BJ (cell line): ENCODE data around the gene PATJ. TPM values are rescaled to one million over a fixed set of nuclear protein-coding genes. Genes with fewer than 3 reads are reported as not detected.
"Not testable (repeated sequence)": the region's sequence is repeated elsewhere in the genome, so short reads cannot be mapped to it uniquely, and the experiment has no call there.

ENCODE experiments used
- CTCF ChIA-PET: fragments of 350-600 bp; formaldehyde crosslinking; extraction: SDS; loops from one replicate; lab custom pipeline; 2021; ENCODE audit warnings: antibody characterized with exemption, inconsistent platforms; lab: Yijun Ruan, JAX
- POLR2A ChIA-PET: fragments of 300-600 bp; sonication (Branson Sonifier 250); formaldehyde crosslinking; extraction: SDS; loops from one replicate; lab custom pipeline; 2021; ENCODE audit warnings: antibody characterized with exemption; lab: Charles Lee
- DNase-seq: peaks from one replicate; pipeline ENCODE4 v3.0.0-alpha.2; 2011; ENCODE audit warnings: low read depth
- H3K27me3 ChIP-seq: 2 replicates; pipeline ENCODE4 v1.6.0; 2011; ENCODE audit warnings: low read length; ENCODE audit not compliant: control insufficient read depth, insufficient read depth
- H3K36me3 ChIP-seq: 2 replicates; pipeline ENCODE4 v1.5.1; 2011; ENCODE audit warnings: low read length; ENCODE audit not compliant: control insufficient read depth, insufficient read depth
- H3K4me3 ChIP-seq: 2 replicates; pipeline ENCODE4 v1.5.1; 2011; ENCODE audit warnings: low read depth, mild to moderate bottlenecking, control low read depth, low read length
- CTCF ChIP-seq: IDR thresholded peaks from 2 replicates; pipeline ENCODE4 v1.5.1; 2011; ENCODE audit warnings: low read depth, mild to moderate bottlenecking, control low read depth, inconsistent platforms, low read length, moderate library complexity; ENCODE audit not compliant: insufficient read depth
- polyA plus RNA-seq: library from polyadenylated mRNA; depleted of rRNA; stranded (reverse); fragments of >200 nt; gene quantifications from 2 replicates; pipeline ENCODE4 v1.2.3, GENCODE V29; 2011

Gene PATJ
- polyA plus RNA-seq, 1 experiment = 3.0 TPM

- POLR2A ChIA-PET = no interaction called here
- no peaks in the 10 kb centered on the region for H3K27me3 ChIP-seq
- CTCF ChIA-PET = interaction anchor here (0.8 kb wide), 1 partner anchor 10 kb away, joined by 4 read pairs; no protein-coding TSS in a partner anchor
These were observed 42.4 kb downstream of the PATJ start for GRCh38 chr1:61784726-61785125.

GRCh38 chr1:61790837-61791236 is 48.6 kb downstream of the PATJ start:
- DNase-seq = no peak
- POLR2A ChIA-PET = no interaction called here
- CTCF ChIA-PET = interaction anchor here (0.6 to 1.0 kb wide), 2 partner anchors 10 to 1786 kb away, joined by 3 read pairs; no protein-coding TSS in a partner anchor
- no peak for TF ChIP-seq CTCF
- no peaks in the 10 kb centered on the region for H3K27me3 ChIP-seq
- H3K4me3 ChIP-seq = no peak overlapping the region
- H3K36me3 ChIP-seq = no peaks in the 10 kb centered on the region; the same call in 1 of the 2 replicates

More at GRCh38 chr1:61784726-61785125, 42.4 kb downstream of the PATJ start:
- TF ChIP-seq CTCF = no peak
- Histone ChIP-seq H3K36me3 (no peaks in the 10 kb centered on the region; the same call in 1 of the 2 replicates), H3K4me3 (no peak overlapping the region)
- DNase-seq = no peak

GRCh38 chr1:61797045-61797755 is 54.9 kb downstream of the PATJ start:
- CTCF ChIA-PET = interaction anchor here (0.6 kb wide), 1 partner anchor 712 kb away, joined by 3 read pairs; no protein-coding TSS in a partner anchor
- DNase-seq = no peak
- POLR2A ChIA-PET = interaction anchor here (0.5 kb wide), 1 partner anchor 725 kb away, joined by 7 read pairs; no protein-coding TSS in a partner anchor
- Histone ChIP-seq H3K27me3 (no peaks in the 10 kb centered on the region), H3K4me3 (no peak overlapping the region), H3K36me3 (no peaks in the 10 kb centered on the region)
- TF ChIP-seq CTCF = no peak

GRCh38 chr1:61801047-61801446 is 58.8 kb downstream of the PATJ start:
- POLR2A ChIA-PET, H3K4me3 ChIP-seq, DNase-seq, H3K27me3 ChIP-seq, H3K36me3 ChIP-seq, CTCF ChIA-PET: not testable (repeated sequence)

GRCh38 chr1:61807606-61808140 is 65.4 kb downstream of the PATJ start:
- Histone ChIP-seq H3K27me3 (no peaks in the 10 kb centered on the region), H3K36me3 (no peaks in the 10 kb centered on the region), H3K4me3 (no peak overlapping the region)
- POLR2A ChIA-PET = interaction anchor here (0.7 kb wide), 1 partner anchor 18 kb away, joined by 3 read pairs; no protein-coding TSS in a partner anchor
- CTCF ChIA-PET = no interaction called here
- no peak for TF ChIP-seq CTCF
- peak; percentile 33 for DNase-seq
